GM20431 (cell line): ENCODE results near the gene MVK.

Experiments
- in situ Hi-C: fragments of 300-500 bp; cut with MseI, MboI; formaldehyde crosslinking; loops from one replicate; pipeline ENCODE4 v1.15.0; 2020; ENCODE audit warnings: low sequenced_read_pairs; ENCODE audit not compliant: unreplicated experiment

The MVK gene

GRCh38 chr12:109645194-109645593 is 71.6 kb downstream of the MVK start:
- in situ Hi-C loops, result no loop called here

GRCh38 chr12:109645708-109646107 is 72.1 kb downstream of the MVK start:
- in situ Hi-C loops, result no loop called here
